ENCODE measurements around the gene FOXL3.
"Not testable (repeated sequence)": the region's sequence is repeated elsewhere in the genome, so short reads cannot be mapped to it uniquely, and the experiment has no call there.

The FOXL3 gene

DNA sequence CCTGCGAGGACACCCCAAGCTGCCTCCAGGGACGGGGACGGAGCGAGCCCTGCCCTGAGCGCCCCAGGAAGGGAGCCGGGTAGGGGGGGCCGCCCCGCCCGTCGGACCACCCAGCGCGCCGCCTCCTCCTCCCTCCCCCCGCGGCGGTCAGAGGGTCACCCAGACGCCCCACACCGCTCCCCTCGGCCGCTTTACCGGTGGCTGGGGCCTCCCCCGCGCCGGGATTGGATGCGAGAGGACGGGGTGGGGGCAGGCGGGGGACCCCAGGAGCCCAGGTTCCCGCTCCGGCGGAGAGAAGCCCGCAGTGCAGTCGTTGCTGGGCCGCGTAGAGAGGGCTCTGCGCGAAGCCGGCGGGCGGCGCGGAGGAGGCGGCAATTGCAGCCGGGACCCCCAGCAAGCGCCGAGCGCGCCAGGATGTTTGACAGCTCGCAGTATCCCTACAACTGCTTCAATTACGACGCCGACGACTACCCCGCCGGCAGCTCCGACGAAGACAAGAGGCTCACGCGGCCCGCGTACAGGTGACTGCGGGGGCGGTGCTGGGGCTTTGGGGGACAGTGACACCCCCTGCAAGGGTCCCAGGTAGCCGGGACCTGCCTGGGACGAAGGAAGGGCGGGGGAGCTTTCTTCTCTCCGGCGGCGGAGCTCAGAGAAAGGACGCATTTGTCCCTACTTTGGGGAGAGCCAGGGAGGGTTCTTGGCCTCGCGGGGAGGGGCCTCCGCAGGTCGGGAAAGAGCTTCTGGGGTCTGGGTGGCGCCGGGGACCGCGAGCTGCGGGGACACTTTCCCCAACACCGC, at the start of gene FOXL3:
Gene FOXL3 (plus strand): TSS at position 415 of the 798 bp plus-strand sequence. CDS start 0 bp downstream, at position 415.
- DNase-seq: no peak

DNA sequence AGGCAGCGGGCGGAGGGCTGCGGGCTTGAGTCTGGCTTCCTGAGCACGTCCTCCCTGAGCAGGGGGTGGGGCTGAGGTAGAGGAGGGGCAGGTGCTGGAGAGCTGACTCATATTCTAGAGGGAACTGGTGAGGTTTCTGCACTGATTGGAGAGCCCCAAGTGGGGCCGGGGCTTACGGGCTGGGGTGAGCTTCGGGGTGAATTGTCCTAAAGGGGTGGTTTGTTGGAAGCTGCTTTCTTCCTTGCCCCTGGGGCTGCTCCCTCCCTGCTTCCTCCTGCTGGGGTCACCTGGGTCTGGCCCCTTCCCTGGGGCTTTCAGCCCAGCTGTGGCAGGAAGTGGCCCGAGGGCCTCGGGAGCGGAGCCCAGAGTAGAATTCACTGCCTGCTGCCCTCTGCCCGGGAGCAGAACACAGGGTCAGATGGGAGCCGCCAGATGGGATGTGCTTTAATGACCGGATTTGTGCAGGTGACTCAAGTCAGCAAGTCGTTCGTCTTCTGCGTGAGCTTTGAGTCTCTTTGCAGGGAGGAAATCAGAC, 49.0 kb upstream of the FOXL3 start:
- no peak for DNase-seq

DNA sequence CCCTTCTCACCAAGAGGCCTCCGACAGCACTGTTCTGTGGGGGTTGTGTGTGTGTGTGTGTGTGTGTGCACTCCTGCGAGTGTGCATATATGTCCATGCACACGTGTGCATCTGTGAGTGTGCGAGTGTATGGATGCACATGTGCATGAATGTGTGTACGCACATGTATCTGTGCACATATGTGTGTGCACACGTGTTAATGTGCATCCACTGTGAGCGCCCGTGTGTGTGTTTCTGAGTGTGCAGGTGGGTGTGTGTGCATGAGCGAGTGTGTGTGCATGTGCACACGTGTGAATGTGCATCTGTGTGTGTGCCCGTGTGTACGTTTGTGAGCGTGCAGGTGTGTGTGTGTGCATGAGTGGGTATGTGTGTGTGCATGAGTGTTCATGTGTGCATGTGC, 48.5 kb upstream of the FOXL3 start:
- DNase-seq: no peak

DNA sequence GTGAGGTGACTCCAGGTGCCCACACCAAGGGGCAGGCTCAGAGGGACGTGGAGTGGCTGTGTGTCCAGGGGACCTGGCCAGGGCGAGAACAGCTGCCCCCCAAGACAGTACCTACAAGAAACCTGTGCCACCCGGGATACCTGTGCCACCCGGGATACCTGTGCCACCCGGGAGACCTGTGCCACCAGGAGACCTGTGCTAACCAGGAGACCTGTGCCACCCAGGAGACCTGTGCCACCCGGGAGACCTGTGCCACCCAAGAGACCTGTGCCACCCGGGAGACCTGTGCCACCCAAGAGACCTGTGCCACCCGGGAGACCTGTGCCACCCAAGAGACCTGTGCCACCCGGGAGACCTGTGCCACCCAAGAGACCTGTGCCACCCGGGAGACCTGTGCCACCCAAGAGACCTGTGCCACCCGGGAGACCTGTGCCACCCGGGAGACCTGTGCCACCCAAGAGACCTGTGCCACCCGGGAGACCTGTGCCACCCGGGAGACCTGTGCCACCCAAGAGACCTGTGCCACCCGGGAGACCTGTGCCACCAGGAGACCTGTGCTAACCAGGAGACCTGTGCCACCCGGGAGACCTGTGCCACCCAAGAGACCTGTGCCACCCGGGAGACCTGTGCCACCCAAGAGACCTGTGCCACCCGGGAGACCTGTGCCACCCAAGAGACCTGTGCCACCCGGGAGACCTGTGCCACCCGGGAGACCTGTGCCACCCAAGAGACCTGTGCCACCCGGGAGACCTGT, 47.0 kb upstream of the FOXL3 start:
- DNase-seq: not testable (repeated sequence)

DNA sequence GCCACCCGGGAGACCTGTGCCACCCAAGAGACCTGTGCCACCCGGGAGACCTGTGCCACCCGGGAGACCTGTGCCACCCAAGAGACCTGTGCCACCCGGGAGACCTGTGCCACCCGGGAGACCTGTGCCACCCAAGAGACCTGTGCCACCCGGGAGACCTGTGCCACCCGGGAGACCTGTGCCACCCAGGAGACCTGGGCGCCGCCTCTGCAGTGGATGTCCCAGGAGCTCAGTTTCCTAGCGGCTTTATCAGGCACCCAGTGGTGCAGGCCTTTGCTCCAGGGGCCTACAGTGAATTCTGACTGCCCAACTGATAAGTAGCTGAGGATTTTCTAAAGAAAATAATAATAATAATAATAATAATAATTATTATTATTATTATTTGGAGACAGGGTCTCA, 46.4 kb upstream of the FOXL3 start:
- DNase-seq: not testable (repeated sequence)

DNA sequence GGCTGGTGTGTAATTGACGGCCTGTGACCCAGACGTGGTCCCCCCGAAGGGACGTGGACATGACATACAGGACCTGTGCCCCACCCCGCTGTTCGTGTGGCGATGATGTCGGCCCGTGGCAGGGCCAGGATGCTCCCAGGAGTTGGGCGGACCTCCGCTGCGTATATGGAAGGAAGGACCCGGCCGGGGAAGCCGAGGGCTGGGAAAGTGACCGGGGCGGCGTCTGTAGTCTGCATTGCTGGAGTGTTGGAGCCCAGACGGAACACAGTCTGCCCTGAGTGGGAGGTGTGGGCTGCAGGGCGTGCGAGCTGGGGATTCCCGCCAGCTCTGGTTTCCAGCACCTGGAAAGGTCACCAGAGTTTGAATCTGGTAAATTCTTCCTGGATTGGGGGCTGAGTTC, 45.0 kb upstream of the FOXL3 start:
- DNase-seq: no peak

DNA sequence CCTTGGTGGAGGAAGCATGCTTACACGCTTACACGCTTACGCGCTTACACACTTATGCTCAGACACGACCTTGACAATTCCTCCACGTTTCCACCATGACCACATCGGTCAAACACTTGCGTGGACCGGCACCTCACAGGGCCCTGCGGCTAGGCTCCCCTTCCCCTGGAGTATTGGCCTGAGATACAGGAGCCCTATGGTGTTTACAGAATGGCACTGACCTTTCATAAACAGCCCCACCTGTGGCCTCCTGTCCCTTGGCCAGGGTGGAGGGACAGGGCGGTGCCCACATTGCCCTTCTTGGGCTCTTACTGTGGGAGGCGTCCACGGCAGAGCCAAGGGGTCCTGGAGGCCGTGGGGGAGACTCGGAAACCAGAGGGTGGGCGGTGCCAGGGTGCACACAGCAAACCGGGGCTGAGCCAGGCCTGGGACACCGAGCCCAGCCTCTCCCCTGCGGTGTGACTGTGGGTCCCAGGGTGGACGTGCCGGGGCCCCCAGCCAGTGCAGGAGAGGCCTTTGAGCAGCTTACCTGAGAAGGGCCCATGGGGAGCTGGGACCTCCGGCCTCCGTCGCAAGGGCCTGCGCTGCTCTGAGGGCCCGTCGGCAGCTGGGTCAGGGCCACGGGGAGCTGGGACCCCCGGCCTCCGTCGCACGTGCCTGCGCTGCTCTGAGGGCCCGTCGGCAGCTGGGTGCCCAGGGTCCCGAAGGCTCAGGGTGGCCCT, 44.2 kb upstream of the FOXL3 start:
- DNase-seq: no peak

DNA sequence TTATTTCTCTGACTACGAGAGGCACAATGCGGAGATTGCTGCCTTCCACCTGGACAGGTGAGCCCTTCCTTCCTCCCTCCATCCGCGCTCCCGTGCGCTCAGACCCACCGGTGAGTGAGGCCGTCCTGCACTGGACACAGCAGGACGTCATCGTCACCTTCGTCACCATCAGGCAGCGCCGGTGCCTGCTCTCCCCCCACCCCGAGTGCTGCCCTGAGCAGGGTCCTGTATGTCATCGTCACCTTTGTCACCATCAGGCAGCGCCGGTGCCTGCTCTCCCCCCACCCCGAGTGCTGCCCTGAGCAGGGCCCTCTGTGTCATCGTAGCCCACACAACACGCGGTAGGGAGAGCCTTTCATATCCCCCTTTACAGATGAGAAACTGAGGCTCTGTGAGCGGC, 43.5 kb upstream of the FOXL3 start:
- DNase-seq: no peak

DNA sequence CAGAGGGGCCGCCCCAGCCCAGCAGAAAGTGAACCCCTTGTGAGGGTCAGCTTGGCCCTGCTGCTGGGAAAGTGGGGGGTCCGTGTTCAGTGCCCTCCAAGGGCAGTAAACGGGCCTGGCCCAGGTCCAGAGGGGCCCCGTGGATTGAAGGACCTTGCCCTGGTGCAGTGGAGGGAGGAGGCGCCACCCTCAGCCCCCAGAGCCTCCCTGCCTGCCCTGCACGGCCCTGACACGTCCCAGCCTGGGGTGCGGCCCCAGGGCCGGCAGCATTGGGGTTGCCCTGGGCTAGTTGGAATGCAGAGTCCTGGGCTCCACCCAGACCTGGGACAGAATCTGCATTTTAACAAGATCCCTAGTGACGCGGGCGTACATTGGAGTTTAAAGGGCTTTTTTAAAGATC, 42.8 kb upstream of the FOXL3 start:
- DNase-seq: no peak

DNA sequence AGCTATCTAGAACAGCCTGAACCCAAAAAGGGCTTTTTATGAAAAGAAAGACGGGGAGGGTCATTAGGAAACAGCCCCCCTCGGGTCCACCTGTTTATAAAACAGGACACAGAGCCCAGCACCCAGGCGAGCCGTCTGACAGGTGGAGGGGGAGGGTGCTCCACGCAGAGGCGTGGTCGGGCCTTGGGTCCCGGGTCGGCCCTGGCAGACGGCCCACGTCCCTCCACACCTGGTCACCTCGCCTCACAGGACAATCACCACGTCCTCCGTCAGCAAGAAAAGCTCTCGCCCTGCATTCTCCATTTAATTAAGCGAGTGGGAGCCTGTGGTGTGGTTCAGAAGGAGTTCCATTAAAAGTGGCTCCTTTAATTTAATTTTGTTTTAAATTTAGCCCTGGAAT, 42.3 kb upstream of the FOXL3 start:
- no peak for DNase-seq

DNA sequence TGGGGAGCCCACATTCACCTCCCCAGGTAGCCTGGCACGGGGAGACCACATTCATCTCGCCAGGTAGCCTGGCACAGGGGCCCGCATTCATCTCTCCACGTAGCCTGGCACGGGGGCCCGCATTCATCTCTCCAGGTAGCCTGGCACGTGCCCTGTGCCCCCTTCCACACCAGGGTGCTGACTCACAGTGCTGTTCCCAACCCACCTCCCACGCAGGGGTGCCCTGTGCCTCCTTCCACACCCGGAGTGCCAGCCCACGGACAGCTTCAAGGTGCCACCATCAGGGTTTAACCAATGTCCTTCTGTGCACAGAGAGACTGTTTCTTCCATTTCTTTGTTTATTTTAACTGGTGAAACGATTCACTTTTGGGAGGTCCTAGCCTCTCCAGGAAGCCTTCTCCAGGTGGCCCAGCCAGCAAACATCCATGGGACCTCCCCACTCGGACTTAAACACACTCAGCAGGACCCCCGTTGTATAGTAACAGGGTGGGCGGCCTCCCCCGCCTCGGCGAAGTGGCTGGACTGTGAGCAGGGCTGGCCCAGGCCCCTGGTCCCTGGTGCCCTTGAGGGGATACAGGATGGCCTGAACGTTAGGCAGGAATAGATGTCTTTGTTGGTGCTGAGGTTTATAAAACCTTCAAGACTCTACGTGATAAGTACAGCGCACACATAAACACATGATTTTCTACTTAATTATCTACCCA, 41.1 kb upstream of the FOXL3 start:
- DNase-seq: no peak

DNA sequence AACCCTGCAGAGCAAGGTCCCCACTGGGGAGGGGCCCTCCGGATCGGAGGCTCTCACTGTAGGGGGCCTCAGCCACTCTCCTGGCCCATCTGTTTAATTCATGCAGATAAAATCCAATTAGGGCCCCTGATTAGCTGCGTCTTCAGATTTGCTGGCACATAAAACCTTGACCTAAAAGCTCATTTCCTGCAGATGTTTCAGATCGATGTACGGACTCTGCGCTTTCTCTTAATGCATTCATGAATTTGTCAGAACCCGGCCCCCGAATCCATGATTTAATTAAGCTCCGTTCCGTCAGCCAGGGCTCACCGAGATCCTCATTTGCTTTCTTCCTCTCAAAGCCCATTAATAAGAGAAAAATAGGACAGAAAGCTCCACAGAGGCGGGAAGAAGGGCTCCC, 40.0 kb upstream of the FOXL3 start:
- DNase-seq: no peak

DNA sequence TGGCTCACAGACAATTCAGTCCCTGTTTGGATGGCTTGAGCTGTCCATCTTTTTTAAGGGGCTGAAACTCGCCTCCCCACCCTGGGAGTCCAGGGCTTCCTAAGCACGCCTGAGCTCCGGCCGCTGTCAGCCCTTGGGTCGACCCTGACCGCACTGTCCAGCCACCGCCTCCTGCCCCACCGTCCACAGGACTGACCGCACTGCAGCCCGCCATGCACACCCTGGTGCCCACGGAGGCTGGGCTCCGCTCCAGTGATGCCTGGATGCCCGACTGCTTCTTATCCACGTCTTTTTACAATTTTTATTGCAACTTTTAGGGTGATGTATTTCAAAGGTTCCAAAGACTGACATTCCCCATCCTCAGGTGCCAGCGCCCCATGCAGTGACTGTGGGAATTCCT, 39.4 kb upstream of the FOXL3 start:
- DNase-seq: no peak

DNA sequence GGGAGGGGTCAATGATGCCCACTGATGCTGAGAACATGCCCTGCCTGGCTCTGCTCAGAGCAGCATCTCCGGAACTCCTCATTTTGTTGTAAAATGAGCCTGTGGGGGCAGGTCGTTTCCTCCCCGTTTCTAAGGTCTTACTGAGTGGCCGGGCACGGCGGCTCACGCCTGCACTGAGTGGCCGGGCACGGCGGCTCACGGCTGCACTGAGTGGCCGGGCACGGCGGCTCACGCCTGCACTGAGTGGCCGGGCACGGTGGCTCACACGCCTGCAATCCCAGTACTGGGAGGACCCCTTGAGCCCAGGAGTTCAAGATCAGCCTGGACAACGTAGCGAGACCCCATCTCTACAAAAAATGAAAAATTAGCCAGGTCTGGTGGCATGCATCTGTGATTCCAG, 39.0 kb upstream of the FOXL3 start:
- DNase-seq: no peak

DNA sequence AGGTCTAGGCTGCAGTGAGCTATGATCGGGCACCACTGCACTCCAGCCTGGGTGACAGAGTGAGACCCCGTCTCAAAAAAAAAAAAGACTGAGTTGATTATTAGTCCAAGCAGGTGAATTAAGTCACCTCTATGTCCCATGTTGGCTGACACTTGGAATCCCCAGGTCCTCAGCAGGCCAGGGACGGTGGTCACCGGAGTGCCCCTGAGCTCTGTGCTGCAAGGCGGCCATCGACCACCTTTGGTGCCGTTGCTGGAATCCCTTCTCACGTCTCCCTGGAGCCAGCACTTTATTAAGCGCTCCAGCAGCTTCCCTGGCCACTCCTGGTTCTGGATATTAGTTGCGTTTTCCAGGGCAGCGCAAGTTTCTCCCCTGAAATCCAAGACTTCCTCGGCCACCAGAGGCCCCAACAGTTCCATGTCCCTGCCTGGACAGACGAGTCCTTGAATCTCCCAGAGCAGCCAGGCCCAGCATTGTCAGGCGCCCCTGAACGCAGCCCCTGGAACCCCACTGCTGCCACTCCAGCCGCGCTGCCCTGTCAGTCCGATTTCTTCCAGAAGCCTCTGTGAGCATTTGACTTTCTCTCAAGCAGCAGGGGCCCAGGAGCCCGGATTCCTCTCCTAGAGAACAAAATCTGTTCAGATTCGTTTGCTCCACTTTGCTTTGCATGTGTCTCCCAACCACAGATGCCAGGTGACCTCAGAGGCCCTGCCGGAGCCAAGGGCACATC, 38.4 kb upstream of the FOXL3 start:
- no peak for DNase-seq

DNA sequence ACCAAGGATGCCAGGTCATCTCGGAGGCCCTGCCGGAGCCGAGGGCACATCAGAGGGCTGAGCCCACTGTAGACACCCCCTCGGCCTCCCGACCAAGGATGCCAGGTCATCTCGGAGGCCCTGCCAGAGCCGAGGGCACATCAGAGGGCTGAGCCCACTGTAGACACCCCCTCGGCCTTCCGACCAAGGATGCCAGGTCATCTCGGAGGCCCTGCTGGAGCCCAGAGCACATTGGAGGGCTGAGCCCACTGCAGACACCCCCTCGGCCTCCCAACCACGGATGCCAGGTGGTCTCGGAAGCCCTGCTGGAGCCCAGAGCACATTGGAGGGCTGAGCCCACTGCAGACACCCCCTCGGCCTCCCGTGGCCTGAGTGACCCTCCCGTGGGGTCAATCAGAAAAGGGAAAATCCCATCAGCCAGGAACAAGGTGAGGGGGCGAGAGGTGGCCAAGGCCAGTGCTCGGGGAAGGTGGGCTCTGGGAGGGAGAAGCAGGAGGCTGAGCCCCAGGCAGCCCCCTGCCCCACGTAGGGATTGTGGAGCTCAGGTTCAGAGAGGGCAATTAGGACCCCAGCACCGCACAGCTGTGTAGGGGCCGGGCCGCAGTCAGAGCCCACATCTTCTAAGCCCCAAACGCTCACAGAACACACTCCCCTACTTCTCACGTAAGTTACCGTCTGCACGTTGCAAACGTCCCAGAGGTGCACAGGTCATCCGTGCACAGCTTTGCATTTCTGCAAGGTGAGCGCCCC, 37.6 kb upstream of the FOXL3 start:
- DNase-seq: no peak

DNA sequence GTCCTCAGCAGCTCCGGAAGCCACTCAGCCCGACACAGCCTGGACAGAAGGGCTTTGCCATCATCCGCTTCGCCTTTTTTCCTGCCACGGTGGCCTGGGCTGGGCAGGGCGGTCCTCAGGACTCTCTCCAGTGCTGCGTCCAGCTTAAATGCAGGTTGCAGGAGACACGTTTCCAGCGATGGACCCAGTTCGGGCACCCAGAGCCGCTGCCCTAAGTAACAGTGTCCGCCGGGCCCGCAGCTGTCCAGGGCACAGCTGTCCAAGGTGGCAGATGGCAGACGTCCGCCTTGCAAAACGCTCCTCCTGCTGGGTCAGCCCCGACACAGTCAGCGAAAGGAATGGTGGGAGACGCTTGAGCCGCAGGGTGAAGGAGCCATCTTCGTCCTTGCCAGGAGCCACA, 37.0 kb upstream of the FOXL3 start:
- no peak for DNase-seq

DNA sequence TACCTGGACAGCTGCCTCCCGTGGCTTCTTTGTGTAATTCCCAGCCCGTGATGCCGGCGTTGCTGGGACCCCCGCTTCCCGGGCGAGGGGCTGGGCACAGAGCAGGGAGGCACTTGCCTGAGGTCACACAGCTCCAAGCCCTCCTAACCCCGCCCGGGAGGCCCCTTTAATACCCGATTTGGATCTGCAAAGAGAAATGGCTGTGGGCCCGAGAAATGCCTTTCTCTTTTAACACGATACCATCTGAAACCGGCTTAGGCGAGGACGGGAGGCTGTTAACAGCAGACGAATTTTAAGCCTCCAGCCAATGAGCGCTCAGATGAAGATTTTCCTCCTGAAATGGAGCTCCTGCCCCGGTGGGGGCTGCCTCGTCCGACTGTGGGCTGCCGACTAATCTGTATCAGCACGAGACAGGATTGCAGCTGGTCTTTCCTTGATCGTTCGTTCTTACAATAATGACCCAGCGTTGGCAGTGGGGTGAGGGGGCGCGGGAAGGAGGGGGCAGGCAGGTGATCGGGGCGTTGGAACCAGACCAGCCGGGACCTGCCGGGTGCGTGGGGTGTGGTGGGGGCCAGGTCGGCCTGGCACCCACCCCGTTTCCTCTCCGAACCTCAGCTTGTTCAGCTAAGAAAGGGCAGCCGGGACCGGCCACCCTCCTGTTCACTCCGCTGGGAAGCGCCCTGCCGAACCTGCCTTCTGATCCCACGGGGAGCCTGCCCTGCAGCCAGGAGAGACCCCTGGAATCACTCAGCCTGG, 36.2 kb upstream of the FOXL3 start:
- DNase-seq: no peak

DNA sequence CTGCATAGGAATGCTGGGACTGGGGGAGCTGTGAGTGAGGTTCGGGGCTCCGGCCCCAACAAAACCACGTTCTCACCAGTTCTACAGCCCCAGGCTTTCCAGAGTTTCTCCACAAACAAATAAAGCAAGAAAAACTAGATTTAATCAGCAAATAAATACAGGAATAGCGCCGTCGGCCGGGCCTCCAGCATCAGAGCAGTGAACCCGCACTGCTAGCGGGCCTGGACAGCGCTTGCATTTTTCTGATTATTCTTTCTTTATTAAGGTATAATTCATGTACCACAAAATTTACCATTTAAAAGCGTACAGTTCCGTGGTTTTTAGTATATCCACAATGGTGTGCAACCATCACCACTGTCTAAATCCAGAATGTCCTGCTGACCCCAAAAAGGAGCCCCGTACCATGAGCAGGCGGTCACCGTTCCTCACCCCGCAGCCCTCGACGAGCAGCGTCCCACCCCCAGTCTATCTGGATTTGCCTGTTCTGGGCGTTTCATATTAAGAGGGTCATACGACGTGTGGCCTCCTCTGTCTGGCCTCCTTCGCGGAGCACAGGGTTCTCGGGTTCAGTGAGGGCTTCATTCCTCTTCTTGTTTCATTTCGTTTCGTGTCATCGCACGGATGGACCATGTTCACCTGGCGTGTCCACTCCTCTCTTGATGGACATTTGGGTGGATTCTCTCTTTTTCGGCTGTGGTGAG, 35.5 kb upstream of the FOXL3 start:
- no peak for DNase-seq

DNA sequence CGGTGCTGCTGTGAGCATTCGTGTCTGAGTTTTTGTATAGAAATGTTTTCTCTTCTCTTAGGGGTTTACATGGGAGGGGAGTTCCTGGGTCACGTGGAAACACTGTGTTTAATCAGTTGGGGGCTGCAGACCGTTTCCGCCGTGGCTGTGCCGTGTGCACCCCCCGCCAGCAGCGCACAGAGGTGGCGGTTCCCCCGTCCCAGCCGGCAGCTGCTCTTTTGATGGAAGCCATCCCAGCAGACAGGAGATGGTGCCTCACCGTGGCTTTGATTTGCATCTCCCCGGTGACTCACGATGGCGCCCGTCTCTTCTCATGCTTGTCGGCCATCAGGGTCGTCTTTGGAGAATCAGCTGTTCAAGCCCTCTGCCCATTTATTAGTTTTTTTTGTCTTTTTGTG, 34.9 kb upstream of the FOXL3 start:
- DNase-seq: no peak
